Dermis microvascular lymphatic vessel endothelial cell (primary cell): Measurements from ENCODE around the gene DNALI1. TPM values are rescaled to one million over a fixed set of nuclear protein-coding genes. Genes with fewer than 3 reads are reported as not detected.
"Not testable (repeated sequence)": the region's sequence is repeated elsewhere in the genome, so short reads cannot be mapped to it uniquely, and the experiment has no call there.

Experiments used
- DNase-seq, 2 donors: peaks; one replicate each; pipeline versions ENCODE4 v3.0.0 to v3.0.0-alpha.2; 2010; ENCODE audit warnings: low read depth in 2 of 2
- total RNA-seq: library from RNA; depleted of rRNA; stranded (reverse); fragments of >200 nt; gene quantifications from 2 replicates; pipeline ENCODE4 v1.2.1, GENCODE V29; 2014

The DNALI1 gene
- total RNA-seq = 0.26 and 0.51 TPM in 2 replicates

GRCh38 chr1:37556712-37557196, at the start of gene DNALI1:
TSS of gene DNALI1 (plus strand) at chr1:37556940. CDS start at chr1:37556995, 55 bp downstream.
- peak; percentile 67 to 89 for DNase-seq

- DNase-seq = no peak
Observed at GRCh38 chr1:37509181-37509580, 47.6 kb upstream of the DNALI1 start.

- DNase-seq = peak in 1 of 2 donors; percentile 20
Observed at GRCh38 chr1:37513795-37514349, 42.9 kb upstream of the DNALI1 start.

- DNase-seq = peak; percentile 62 to 82
Observed at GRCh38 chr1:37514350-37515184, 42.2 kb upstream of the DNALI1 start, which contains the start of gene MEAF6. TSS of gene MEAF6 (minus strand) at chr1:37514766. CDS start at chr1:37514746, 20 bp downstream.

- DNase-seq = no peak
Observed at GRCh38 chr1:37515185-37516034, 41.3 kb upstream of the DNALI1 start.

- no peak for DNase-seq
Observed at GRCh38 chr1:37517569-37517968, 39.2 kb upstream of the DNALI1 start.

GRCh38 chr1:37518241-37518640, 38.5 kb upstream of the DNALI1 start:
- not testable (repeated sequence) for DNase-seq

GRCh38 chr1:37518929-37519328, 37.8 kb upstream of the DNALI1 start:
- DNase-seq = not testable (repeated sequence)

GRCh38 chr1:37519613-37520012, 37.1 kb upstream of the DNALI1 start:
- DNase-seq = no peak

- DNase-seq = not testable (repeated sequence)
Observed at GRCh38 chr1:37529888-37530287, 26.9 kb upstream of the DNALI1 start.

GRCh38 chr1:37532418-37533156, 24.2 kb upstream of the DNALI1 start:
- not testable (repeated sequence) for DNase-seq

GRCh38 chr1:37533317-37534093, 23.2 kb upstream of the DNALI1 start:
- DNase-seq = peak in 1 of 2 donors; percentile 7

- peak in 1 of 2 donors; percentile 24 for DNase-seq
Observed at GRCh38 chr1:37537378-37537777, 19.4 kb upstream of the DNALI1 start.

- not testable (repeated sequence) for DNase-seq
Observed at GRCh38 chr1:37539154-37539553, 17.6 kb upstream of the DNALI1 start.

GRCh38 chr1:37540036-37540785, 16.5 kb upstream of the DNALI1 start:
- DNase-seq = no peak

- no peak for DNase-seq
Observed at GRCh38 chr1:37544530-37544929, 12.2 kb upstream of the DNALI1 start.

- no peak for DNase-seq
Observed at GRCh38 chr1:37545019-37545418, 11.7 kb upstream of the DNALI1 start.

GRCh38 chr1:37549341-37549740, 7.4 kb upstream of the DNALI1 start:
- DNase-seq = no peak

GRCh38 chr1:37553598-37553926, 3.2 kb upstream of the DNALI1 start:
- DNase-seq = peak in 1 of 2 donors; percentile 19
